Measurements from ENCODE around the gene SPDYC.
"Not testable (repeated sequence)": the region's sequence is repeated elsewhere in the genome, so short reads cannot be mapped to it uniquely, and the experiment has no call there.

SPDYC gene

DNA sequence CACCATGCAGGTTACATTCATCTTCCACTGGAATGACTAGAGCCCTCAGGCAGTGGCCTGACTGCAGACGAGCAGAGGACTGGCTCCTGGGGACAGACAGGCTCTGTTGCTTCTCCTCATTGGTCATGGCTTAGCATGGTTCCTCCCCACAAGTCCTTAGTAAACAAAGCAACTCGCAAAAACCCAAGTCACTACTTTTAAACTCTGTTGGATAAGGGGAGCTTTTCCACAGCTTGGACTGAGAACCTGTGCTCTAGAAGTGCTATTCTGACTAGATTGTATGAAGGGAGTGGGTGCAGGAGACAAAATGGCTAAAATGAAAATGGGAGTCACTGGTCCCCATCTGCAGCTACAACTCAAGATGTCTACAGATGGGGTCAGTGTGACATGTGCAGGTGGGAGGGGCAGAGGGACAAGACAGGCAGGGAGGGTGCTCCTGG is 4.6 kb downstream of the SPDYC start:
- not testable (repeated sequence) for H3K36me3 ChIP-seq (ENCODE audit: control insufficient read depth, insufficient read depth, low read length); H3K4me1 ChIP-seq (ENCODE audit: control insufficient read depth, insufficient read depth, low read length, poor library complexity, severe bottlenecking); H3K27ac ChIP-seq (ENCODE audit: low read depth, low read length, severe bottlenecking); H3K4me3 ChIP-seq (ENCODE audit: extremely low read depth, insufficient read depth, low read length, poor library complexity, severe bottlenecking); H3K9me3 ChIP-seq (ENCODE audit: control insufficient read depth, low read length)
- 50 to 78% methylated on average over 1 to 2 of the region's 2 CpGs for WGBS, 2 experiments (ENCODE audit: insufficient coverage in 2 of 2)

DNA sequence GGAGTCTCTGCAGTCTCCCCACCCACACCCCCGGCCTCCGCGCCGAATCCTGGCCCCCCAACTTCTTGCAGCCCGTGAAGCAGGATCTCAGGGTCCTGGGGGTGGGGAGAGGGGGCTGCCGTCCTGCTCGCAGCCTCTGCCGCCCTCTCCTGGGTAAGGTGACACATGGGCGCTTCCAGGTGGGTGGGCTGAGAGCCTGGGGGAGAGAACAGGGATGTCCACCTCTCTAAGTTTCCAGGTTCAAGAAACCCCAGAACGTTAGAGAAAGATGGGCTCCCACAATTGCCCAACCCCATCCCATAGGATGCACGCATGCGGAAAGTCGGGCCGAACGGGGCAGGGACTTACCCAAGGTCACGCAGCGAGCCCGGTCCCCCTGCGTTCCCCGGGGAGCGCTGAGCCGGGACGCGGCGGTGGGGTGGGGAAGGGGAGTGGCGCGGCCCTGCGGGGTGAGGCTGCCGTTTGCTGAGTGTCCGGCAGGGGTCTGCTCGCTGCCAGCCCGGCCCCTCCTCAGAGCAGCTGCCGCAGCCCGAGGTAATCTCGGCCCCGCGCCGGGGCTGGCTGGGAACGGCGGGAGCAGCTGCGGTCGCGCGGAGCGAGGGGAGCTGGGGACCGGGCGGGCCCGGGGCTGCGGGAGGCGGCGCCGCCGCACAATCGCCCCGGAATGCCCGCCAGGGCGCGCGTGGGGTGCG is 11.0 kb downstream of the SPDYC start:
- Histone ChIP-seq H3K4me1 (ENCODE audit: control insufficient read depth, insufficient read depth, low read length, poor library complexity, severe bottlenecking) (peaks cover 9% of the 10 kb centered on the region), H3K27ac (ENCODE audit: low read depth, low read length, severe bottlenecking) (peak overlapping the region; percentile 74), H3K4me3 (ENCODE audit: extremely low read depth, insufficient read depth, low read length, poor library complexity, severe bottlenecking) (peak overlapping the region; percentile 93), H3K36me3 (ENCODE audit: control insufficient read depth, insufficient read depth, low read length) (peaks cover 27% of the 10 kb centered on the region), H3K9me3 (ENCODE audit: control insufficient read depth, low read length) (no peaks in the 10 kb centered on the region)
- 0 to 1% methylated on average over 46 to 47 of the region's 60 CpGs for WGBS, 2 experiments (ENCODE audit: insufficient coverage in 2 of 2)

DNA sequence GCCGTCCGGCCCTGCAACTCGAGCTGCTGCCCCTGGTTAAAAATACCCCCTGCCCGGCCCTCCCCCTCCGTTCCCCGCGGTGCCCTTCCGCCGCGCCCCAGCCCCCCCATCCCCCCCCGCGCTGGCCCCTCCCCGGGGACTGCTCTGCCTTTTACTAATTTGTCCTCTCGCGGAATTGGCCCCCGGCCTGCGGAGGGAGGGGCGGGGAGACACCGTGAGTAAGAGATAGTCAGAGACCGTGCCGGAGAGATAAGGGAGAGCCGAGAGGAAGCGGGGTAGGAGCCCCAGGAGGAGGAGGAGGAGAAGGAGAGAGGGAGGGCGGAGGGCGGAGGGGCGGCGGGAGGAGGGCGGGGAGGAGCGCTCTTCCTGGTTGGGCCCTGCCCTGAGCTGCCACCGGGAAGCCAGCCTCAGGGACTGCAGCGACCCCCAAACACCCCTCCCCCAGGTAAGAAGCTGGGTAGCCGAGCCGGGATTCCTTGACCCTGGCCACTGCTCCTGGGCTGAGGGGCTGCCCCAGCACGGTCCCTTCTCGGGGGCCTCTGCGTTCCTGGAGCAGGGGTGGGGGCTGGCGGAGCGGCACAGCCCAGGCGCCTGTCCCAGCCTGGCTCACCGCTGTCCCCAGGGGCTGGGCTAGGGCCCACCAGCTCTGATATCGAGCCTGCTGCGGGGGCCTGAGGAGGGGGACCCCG is 11.7 kb downstream of the SPDYC start, which contains the start of gene CAPN1:
Gene CAPN1, plus strand, starts transcription at position 360 of the 689 bp plus-strand sequence. CDS start 774 bp downstream, outside the sequence.
- Histone ChIP-seq H3K9me3 (ENCODE audit: control insufficient read depth, low read length) (no peaks in the 10 kb centered on the region), H3K36me3 (ENCODE audit: control insufficient read depth, insufficient read depth, low read length) (peaks cover 34% of the 10 kb centered on the region), H3K27ac (ENCODE audit: low read depth, low read length, severe bottlenecking) (peak within 1 kb of the TSS; percentile 74), H3K4me1 (ENCODE audit: control insufficient read depth, insufficient read depth, low read length, poor library complexity, severe bottlenecking) (peaks cover 9% of the 10 kb centered on the region), H3K4me3 (ENCODE audit: extremely low read depth, insufficient read depth, low read length, poor library complexity, severe bottlenecking) (peak within 1 kb of the TSS; percentile 93)
- 1% methylated on average over 12 to 20 of the region's 43 CpGs for WGBS, 2 experiments (ENCODE audit: insufficient coverage in 2 of 2)

DNA sequence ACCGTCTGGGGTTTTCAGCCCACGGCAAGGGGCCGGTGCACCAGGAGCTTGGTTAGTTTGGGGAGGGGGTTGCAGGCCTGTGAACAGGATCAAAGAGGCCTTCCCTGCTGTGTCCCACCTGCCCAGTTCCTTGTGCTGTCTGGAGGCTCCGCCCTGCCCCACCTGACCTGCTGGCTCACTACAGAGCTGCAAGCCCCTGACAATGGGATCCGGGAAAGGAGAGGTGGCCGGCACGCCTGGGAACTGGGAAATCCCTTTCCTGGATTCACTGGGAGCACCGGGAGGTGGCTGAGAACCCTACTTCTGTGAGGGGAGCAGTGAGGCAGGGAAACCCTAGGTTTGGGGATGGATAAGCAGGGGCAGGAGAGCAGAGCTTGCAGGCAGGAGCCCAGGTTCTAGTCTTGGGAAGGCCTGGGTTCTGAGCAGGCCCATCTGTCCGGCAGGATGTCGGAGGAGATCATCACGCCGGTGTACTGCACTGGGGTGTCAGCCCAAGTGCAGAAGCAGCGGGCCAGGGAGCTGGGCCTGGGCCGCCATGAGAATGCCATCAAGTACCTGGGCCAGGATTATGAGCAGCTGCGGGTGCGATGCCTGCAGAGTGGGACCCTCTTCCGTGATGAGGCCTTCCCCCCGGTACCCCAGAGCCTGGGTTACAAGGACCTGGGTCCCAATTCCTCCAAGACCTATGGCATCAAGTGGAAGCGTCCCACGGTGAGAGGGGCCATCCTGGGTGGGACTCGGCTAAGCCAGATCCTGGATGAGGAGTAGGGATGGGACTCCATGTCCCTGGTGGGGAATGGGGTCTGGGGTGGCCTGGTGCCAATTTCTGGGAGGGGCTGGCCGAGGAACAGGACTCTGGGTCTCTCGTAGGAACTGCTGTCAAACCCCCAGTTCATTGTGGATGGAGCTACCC is 12.5 kb downstream of the SPDYC start:
- Histone ChIP-seq H3K4me3 (ENCODE audit: extremely low read depth, insufficient read depth, low read length, poor library complexity, severe bottlenecking) (peak overlapping the region; percentile 93), H3K9me3 (ENCODE audit: control insufficient read depth, low read length) (no peaks in the 10 kb centered on the region), H3K27ac (ENCODE audit: low read depth, low read length, severe bottlenecking) (peak overlapping the region; percentile 59), H3K4me1 (ENCODE audit: control insufficient read depth, insufficient read depth, low read length, poor library complexity, severe bottlenecking) (peaks cover 9% of the 10 kb centered on the region), H3K36me3 (ENCODE audit: control insufficient read depth, insufficient read depth, low read length) (peaks cover 42% of the 10 kb centered on the region)
- WGBS, 2 experiments (ENCODE audit: insufficient coverage in 2 of 2), result 28 to 49% methylated on average over 18 to 20 of the region's 23 CpGs

DNA sequence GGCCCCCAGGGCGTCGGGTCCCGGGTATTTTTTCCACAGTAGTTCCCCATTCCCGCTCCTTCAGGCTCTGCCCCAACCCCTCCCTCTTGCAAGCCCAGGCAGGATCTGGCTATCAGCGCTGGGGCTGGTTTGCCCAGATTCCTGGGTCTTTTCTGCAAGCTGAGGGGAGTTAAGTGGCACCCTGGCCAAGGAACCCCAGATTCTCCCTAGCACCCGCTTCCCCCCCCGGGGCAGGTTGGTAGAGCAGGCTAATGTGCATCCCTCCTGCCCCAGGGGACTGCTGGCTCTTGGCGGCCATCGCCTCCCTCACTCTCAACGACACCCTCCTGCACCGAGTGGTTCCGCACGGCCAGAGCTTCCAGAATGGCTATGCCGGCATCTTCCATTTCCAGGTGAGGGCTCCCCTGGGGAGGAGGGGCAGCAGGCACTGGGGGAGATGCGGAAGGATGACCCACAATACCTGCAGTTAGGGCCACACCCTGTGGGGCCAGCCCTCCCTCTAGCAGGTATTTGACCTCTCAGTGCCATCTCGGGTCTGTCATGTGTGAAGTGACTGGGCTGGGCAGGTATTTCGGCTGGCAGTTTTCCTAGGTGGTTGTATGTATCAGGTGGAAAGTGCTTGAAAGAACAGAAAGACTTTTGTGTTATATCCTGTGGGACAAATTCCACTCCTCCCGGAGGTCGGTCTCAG is 13.3 kb downstream of the SPDYC start:
- Histone ChIP-seq H3K4me3 (ENCODE audit: extremely low read depth, insufficient read depth, low read length, poor library complexity, severe bottlenecking) (peak overlapping the region; percentile 93), H3K9me3 (ENCODE audit: control insufficient read depth, low read length) (no peaks in the 10 kb centered on the region), H3K36me3 (ENCODE audit: control insufficient read depth, insufficient read depth, low read length) (peaks cover 48% of the 10 kb centered on the region), H3K27ac (ENCODE audit: low read depth, low read length, severe bottlenecking) (no peak overlapping the region), H3K4me1 (ENCODE audit: control insufficient read depth, insufficient read depth, low read length, poor library complexity, severe bottlenecking) (peaks cover 9% of the 10 kb centered on the region)
- WGBS, 2 experiments (ENCODE audit: insufficient coverage in 2 of 2), result 88 to 90% methylated on average over 15 to 19 of the region's 19 CpGs

DNA sequence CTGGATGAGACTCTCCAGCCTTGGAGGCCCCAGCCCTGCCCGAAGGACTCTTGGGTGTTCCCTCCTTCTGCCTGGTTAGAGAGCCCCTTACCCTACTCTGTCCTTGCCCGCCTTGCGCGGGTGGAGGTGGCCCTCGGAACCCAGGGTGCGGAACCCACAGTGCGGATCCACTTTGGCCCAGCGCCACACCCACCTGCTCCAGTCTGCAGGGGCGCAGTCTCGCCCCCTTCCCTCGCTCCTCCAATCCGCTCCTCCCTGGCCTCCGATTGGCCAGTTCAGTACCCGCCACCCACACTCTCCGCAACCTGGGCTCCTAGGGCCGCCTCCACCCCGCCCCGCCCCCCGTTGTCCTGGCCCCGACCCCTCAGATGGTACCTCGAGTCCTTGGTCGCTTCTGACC is 14.1 kb downstream of the SPDYC start:
- no peak overlapping the region for H3K4me3 ChIP-seq (ENCODE audit: extremely low read depth, insufficient read depth, low read length, poor library complexity, severe bottlenecking)
- no peaks in the 10 kb centered on the region for H3K9me3 ChIP-seq (ENCODE audit: control insufficient read depth, low read length)
- WGBS, 2 experiments (ENCODE audit: insufficient coverage in 2 of 2), result 85 to 92% methylated on average over 15 to 18 of the region's 22 CpGs
- H3K27ac ChIP-seq (ENCODE audit: low read depth, low read length, severe bottlenecking), result no peak overlapping the region
- peaks cover 56% of the 10 kb centered on the region for H3K36me3 ChIP-seq (ENCODE audit: control insufficient read depth, insufficient read depth, low read length)
- H3K4me1 ChIP-seq (ENCODE audit: control insufficient read depth, insufficient read depth, low read length, poor library complexity, severe bottlenecking), result peaks cover 9% of the 10 kb centered on the region

DNA sequence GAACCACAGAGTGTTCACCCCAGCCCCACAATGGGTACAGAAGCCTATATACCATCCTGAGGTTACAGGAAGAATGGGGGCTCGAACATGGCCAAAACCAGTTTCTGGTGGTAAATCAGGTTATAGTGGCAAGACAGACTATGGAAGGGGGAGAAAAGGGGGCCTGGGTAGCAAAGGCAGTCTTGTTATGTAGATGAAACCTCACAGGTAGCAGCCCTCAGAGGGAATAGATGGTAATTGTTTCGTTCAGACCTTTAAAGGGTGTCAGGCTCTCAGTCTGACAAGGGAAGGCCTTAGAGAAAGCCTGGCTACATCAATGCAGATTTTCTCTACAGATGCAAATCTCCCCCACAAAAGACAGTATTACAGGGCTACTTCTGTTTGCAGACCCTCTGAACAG is 15.1 kb downstream of the SPDYC start:
- Histone ChIP-seq H3K27ac (ENCODE audit: low read depth, low read length, severe bottlenecking) (no peak overlapping the region), H3K9me3 (ENCODE audit: control insufficient read depth, low read length) (no peaks in the 10 kb centered on the region), H3K36me3 (ENCODE audit: control insufficient read depth, insufficient read depth, low read length) (peaks cover 67% of the 10 kb centered on the region), H3K4me3 (ENCODE audit: extremely low read depth, insufficient read depth, low read length, poor library complexity, severe bottlenecking) (no peak overlapping the region), H3K4me1 (ENCODE audit: control insufficient read depth, insufficient read depth, low read length, poor library complexity, severe bottlenecking) (peaks cover 9% of the 10 kb centered on the region)
- 17 to 70% methylated on average over 1 of the region's 2 CpGs for WGBS, 2 experiments (ENCODE audit: insufficient coverage in 2 of 2)

DNA sequence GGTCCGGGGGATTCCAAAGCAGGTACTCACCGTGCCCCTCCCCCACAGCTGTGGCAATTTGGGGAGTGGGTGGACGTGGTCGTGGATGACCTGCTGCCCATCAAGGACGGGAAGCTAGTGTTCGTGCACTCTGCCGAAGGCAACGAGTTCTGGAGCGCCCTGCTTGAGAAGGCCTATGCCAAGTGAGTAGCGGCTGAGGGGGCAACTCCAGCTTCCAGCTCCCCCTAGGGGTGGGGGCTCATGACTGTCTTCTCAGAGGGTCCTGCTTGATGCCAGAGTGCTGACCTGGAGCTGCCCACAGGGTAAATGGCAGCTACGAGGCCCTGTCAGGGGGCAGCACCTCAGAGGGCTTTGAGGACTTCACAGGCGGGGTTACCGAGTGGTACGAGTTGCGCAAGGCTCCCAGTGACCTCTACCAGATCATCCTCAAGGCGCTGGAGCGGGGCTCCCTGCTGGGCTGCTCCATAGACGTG is 15.9 kb downstream of the SPDYC start:
- WGBS, 2 experiments (ENCODE audit: insufficient coverage in 2 of 2), result 92 to 94% methylated on average over 15 to 16 of the region's 18 CpGs
- Histone ChIP-seq H3K9me3 (ENCODE audit: control insufficient read depth, low read length) (no peaks in the 10 kb centered on the region), H3K4me3 (ENCODE audit: extremely low read depth, insufficient read depth, low read length, poor library complexity, severe bottlenecking) (no peak overlapping the region), H3K27ac (ENCODE audit: low read depth, low read length, severe bottlenecking) (no peak overlapping the region), H3K4me1 (ENCODE audit: control insufficient read depth, insufficient read depth, low read length, poor library complexity, severe bottlenecking) (peaks cover 9% of the 10 kb centered on the region), H3K36me3 (ENCODE audit: control insufficient read depth, insufficient read depth, low read length) (peaks cover 74% of the 10 kb centered on the region)

DNA sequence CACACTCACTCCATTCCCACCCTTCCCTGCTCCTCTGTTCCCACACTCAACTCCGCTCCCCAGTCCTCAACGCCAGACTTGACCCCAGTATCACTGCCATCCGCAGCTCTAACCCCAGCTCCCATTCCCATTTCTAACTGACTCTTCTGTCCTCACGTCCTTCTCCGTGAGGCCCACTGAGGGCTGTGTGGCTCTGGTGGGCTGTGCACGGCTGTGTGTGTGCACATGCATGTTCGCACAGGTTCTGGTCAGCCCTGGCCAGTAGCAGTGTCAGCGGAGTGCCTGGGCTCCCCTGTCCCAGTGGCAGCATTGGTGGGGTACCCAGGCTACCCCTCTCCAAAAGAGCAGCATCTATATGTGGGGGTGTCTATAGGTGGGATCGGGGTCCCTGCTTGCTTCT is 16.7 kb downstream of the SPDYC start:
- peaks cover 9% of the 10 kb centered on the region for H3K4me1 ChIP-seq (ENCODE audit: control insufficient read depth, insufficient read depth, low read length, poor library complexity, severe bottlenecking)
- peaks cover 79% of the 10 kb centered on the region for H3K36me3 ChIP-seq (ENCODE audit: control insufficient read depth, insufficient read depth, low read length)
- no peak overlapping the region for H3K4me3 ChIP-seq (ENCODE audit: extremely low read depth, insufficient read depth, low read length, poor library complexity, severe bottlenecking)
- 95 to 100% methylated on average over 4 to 9 of the region's 9 CpGs for WGBS, 2 experiments (ENCODE audit: insufficient coverage in 2 of 2)
- no peaks in the 10 kb centered on the region for H3K9me3 ChIP-seq (ENCODE audit: control insufficient read depth, low read length)
- H3K27ac ChIP-seq (ENCODE audit: low read depth, low read length, severe bottlenecking), result no peak overlapping the region

DNA sequence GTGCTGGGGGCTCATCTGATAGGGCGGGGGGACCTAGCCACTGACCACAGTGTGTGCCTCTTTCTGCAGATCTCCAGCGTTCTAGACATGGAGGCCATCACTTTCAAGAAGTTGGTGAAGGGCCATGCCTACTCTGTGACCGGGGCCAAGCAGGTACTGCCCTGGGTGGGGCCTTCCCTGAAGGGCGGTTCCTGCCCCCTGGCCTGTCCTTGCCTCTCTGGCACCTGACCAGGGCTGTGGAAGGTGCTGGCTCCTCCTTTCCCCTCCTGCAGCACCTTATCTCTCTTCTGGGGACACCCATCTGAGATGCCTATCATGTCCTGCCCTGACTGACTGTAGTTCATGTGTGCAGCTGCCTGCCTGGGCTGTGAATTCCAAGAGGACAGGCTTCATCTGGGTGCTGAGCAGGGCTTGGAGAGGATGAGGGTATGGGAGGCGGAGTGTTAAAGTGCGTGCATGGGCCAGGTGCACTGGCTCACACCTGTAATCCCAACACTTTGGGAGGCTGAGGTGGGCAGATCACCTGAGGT is 17.2 kb downstream of the SPDYC start:
- Histone ChIP-seq H3K9me3 (ENCODE audit: control insufficient read depth, low read length) (no peaks in the 10 kb centered on the region), H3K4me1 (ENCODE audit: control insufficient read depth, insufficient read depth, low read length, poor library complexity, severe bottlenecking) (peaks cover 9% of the 10 kb centered on the region), H3K4me3 (ENCODE audit: extremely low read depth, insufficient read depth, low read length, poor library complexity, severe bottlenecking) (no peak overlapping the region), H3K27ac (ENCODE audit: low read depth, low read length, severe bottlenecking) (no peak overlapping the region), H3K36me3 (ENCODE audit: control insufficient read depth, insufficient read depth, low read length) (peaks cover 84% of the 10 kb centered on the region)
- 99 to 100% methylated on average over 5 to 6 of the region's 6 CpGs for WGBS, 2 experiments (ENCODE audit: insufficient coverage in 2 of 2)

Data from mesodermal cell (in vitro differentiated cells).